Subcutaneous adipose tissue (tissue), 4 donors: ENCODE results near the gene ATXN1. TPM values are rescaled to one million over a fixed set of nuclear protein-coding genes. Genes with fewer than 3 reads are reported as not detected.

Source experiments
- CTCF ChIP-seq: fragments of 450-650 bp; IDR thresholded peaks from one replicate; pipeline ENCODE4 v1.5.1; 2016; ENCODE audit warnings: low read depth, mild to moderate bottlenecking, control low read depth, antibody characterized with exemption, moderate library complexity
- total RNA-seq, 4 donors: library from RNA; depleted of rRNA; stranded (reverse); fragments of >200 nt; gene quantifications; one replicate each; pipeline ENCODE4 v1.1.0, GENCODE V29; 2016

Gene ATXN1
- total RNA-seq, 4 donors from 2014 or later, result 27.1 to 35.6 (median 35.1) TPM

GRCh38 chr6:16793828-16794412 lies 32.7 kb upstream of the ATXN1 start:
- TF ChIP-seq CTCF, result no peak

GRCh38 chr6:16789329-16790038 lies 28.2 kb upstream of the ATXN1 start:
- TF ChIP-seq CTCF, result no peak

DNA sequence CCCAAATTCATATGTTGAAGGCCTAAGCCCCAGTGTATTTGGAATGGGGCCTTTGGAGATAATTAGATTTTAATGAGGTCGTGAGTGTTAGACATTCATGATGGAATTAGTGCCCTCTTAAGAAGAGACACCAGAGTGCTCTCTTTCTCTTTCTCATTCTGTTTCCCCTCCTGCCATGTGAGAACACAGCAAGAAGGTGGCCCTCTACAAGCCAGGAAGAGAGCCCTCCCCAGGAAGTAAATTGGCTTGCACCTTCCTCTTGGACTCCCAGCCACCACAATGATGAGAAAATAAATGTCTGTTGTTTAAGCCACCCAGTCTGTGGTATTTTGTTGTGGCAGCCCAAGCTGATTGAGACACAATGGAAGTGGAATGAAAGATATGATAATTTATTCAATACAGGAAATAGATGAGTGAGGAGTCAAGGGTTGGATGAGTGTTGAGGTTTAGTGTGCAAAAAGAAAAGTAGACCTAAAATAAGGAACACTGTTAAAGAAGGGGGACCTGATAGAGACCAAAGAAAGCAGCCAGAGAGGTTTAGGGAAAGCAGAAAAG lies 25.9 kb upstream of the ATXN1 start:
- no peak for TF ChIP-seq CTCF

GRCh38 chr6:16785496-16785895 lies 24.2 kb upstream of the ATXN1 start:
- no peak for TF ChIP-seq CTCF

- no peak for TF ChIP-seq CTCF
Measured at GRCh38 chr6:16783952-16784565, 22.8 kb upstream of the ATXN1 start.

GRCh38 chr6:16783509-16783908 lies 22.2 kb upstream of the ATXN1 start:
- TF ChIP-seq CTCF, result no peak

DNA sequence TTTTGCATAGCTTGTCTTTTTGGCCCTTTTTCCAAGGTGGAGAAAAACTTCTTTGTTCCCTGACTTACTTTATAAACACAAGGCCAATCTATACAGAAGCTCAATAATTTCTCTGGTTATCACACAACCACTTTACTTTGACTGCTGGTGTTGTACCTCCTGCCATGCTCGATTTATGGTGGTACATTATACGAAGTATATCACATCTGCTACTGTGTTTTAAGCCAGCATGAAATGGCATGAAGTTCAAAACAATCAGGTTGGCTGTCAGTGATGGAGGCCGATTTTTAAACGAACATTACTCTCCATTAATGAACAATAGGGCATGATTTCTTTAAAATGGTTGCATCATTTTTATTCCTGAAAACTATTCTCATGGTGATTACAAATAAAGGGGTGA lies 21.0 kb upstream of the ATXN1 start:
- no peak for TF ChIP-seq CTCF
